HepG2 (cell line): ENCODE data around the gene HRC. TPM values are rescaled to one million over a fixed set of nuclear protein-coding genes. Genes with fewer than 3 reads are reported as not detected.

Source experiments
- ATAC-seq: fragments of 200-7000 bp; cut with Tn5 transposase; 3 replicates; pipeline ENCODE4 v1.9.1; 2020; ENCODE audit warnings: mild to moderate bottlenecking, moderate library complexity
- BruUV-seq: library from RNA; stranded (reverse); fragments of 400-500 nt; replicated peaks from 2 replicates; lab custom pipeline; 2021; lab: Mats Ljungman, UMichigan
- CTCF ChIA-PET: fragments of 300-600 bp; formaldehyde crosslinking; extraction: SDS; loops from one replicate; lab custom pipeline; 2021; ENCODE audit warnings: low total read pairs, inconsistent platforms, low intra/inter-chr PET ratio; lab: Yijun Ruan, JAX
- POLR2A ChIA-PET: fragments of 350-600 bp; sonication (Branson Sonifier 250); formaldehyde crosslinking; loops from one replicate; lab custom pipeline; 2020; ENCODE audit warnings: antibody characterized with exemption, inconsistent platforms; lab: Yijun Ruan, JAX
- DNase-seq: peaks from one replicate; pipeline ENCODE4 v3.0.0-alpha.2; 2015; ENCODE audit warnings: low spot score
- FAIRE-seq: peaks from 3 replicates; lab custom pipeline; 2011; peaks lifted over from hg19 to GRCh38; lab: Jason Lieb, UNC
- H2AFZ ChIP-seq: one replicate; pipeline ENCODE4 v1.6.1; 2011; ENCODE audit warnings: low read length, inconsistent platforms
- H3K27ac ChIP-seq: fragments of 300-600 bp; 3 replicates; pipeline ENCODE4 v1.8.0; 2011; ENCODE audit warnings: mixed run types, mild to moderate bottlenecking, mixed read lengths, low read length, inconsistent platforms; ENCODE audit not compliant: insufficient read depth; ENCODE audit errors: extremely low read length
- H3K27me3 ChIP-seq, 2 experiments: fragments of 200-600 bp in 1 of 2; 2 replicates in 1 of 2; 3 replicates in 1 of 2; pipeline versions ENCODE4 v1.6.0 to v1.8.0; 2011; ENCODE audit warnings: low read length in 2 of 2, mild to moderate bottlenecking in 2 of 2, moderate library complexity in 2 of 2, inconsistent platforms in 1 of 2; ENCODE audit not compliant: insufficient read depth in 2 of 2, control insufficient read depth in 1 of 2
- H3K36me3 ChIP-seq, 2 experiments: fragments of 200-600 bp in 1 of 2; replicated peaks in 1 of 2; 2 replicates in 1 of 2; 3 replicates in 1 of 2; pipeline versions ENCODE4 v1.5.1 to v1.8.0; 2011; ENCODE audit warnings: low read length in 2 of 2, inconsistent platforms in 1 of 2; ENCODE audit not compliant: insufficient read depth in 2 of 2, control insufficient read depth in 1 of 2
- H3K4me1 ChIP-seq: 2 replicates; pipeline ENCODE4 v1.5.1; 2012; ENCODE audit warnings: low read length, inconsistent platforms; ENCODE audit not compliant: insufficient read depth
- H3K4me2 ChIP-seq: 2 replicates; pipeline ENCODE4 v1.6.0; 2011; ENCODE audit warnings: low read depth, low read length, inconsistent platforms
- H3K4me3 ChIP-seq, 3 experiments: fragments of 200-600 bp in 1 of 3; sonication (generic), shearing (Covaris generic) in 1 of 3; replicated peaks in 1 of 3; 2 replicates each; pipeline ENCODE4 v1.5.1; 2011 to 2016; ENCODE audit warnings: low read length in 3 of 3, inconsistent platforms in 2 of 3, low read depth in 2 of 3, mild to moderate bottlenecking in 2 of 3, control low read depth in 1 of 3, mixed read lengths in 1 of 3; ENCODE audit not compliant: insufficient read depth in 1 of 3
- H3K79me2 ChIP-seq: one replicate; pipeline ENCODE4 v1.6.1; 2011; ENCODE audit warnings: low read length, inconsistent platforms; ENCODE audit not compliant: insufficient read depth
- H3K9ac ChIP-seq: 2 replicates; pipeline ENCODE4 v1.6.0; 2011; ENCODE audit warnings: mild to moderate bottlenecking, low read depth, low read length, inconsistent platforms; ENCODE audit not compliant: insufficient read depth
- H3K9me3 ChIP-seq: 2 replicates; pipeline ENCODE4 v1.5.1; 2012; ENCODE audit warnings: mild to moderate bottlenecking, low read length
- H4K20me1 ChIP-seq: 2 replicates; pipeline ENCODE4 v1.6.0; 2011; ENCODE audit warnings: inconsistent platforms, mild to moderate bottlenecking, low read length, moderate library complexity; ENCODE audit not compliant: insufficient read depth
- IRF1 ChIP-seq: sonication (generic); formaldehyde crosslinking; IDR thresholded peaks from 2 replicates; pipeline ENCODE4 v1.4.0; 2020; ENCODE audit warnings: low read depth, mild to moderate bottlenecking, missing genetic modification reagents
- JUN ChIP-seq: sonication (generic); formaldehyde crosslinking; IDR thresholded peaks from 2 replicates; pipeline ENCODE4 v1.4.0; 2020; ENCODE audit warnings: mild to moderate bottlenecking, missing genetic modification reagents
- NR2F2 ChIP-seq: IDR thresholded peaks from 2 replicates; pipeline ENCODE4 v1.6.1; 2012; ENCODE audit warnings: low read depth, inconsistent platforms, borderline replicate concordance
- PHF8 ChIP-seq: sonication (generic); formaldehyde crosslinking; IDR thresholded peaks from 2 replicates; pipeline ENCODE4 v1.5.0; 2020; ENCODE audit warnings: missing genetic modification reagents
- PPARG ChIP-seq: conservative IDR thresholded peaks from 2 replicates; pipeline ENCODE4 v1.6.1; 2016; ENCODE audit warnings: missing biosample characterization, missing genetic modification reagents
- REPIN1 ChIP-seq: sonication (generic); formaldehyde crosslinking; IDR thresholded peaks from 2 replicates; pipeline ENCODE4 v1.8.0; 2022; ENCODE audit warnings: missing genetic modification reagents, low read depth, mild to moderate bottlenecking, borderline replicate concordance
- RFX3 ChIP-seq: IDR thresholded peaks from 2 replicates; pipeline ENCODE4 v1.6.1; 2016; ENCODE audit warnings: missing biosample characterization, missing genetic modification reagents
- RFX5 ChIP-seq: IDR thresholded peaks from 2 replicates; pipeline ENCODE4 v1.6.1; 2011; ENCODE audit warnings: low read depth, low read length, improper control_type of control experiment
- TAF1 ChIP-seq: sonication (generic); formaldehyde crosslinking; IDR thresholded peaks from 2 replicates; pipeline ENCODE4 v1.4.0; 2020; ENCODE audit warnings: missing genetic modification reagents
- THAP9 ChIP-seq: sonication (generic); formaldehyde crosslinking; IDR thresholded peaks from 2 replicates; pipeline ENCODE4; 2020; ENCODE audit warnings: missing genetic modification reagents, mild to moderate bottlenecking, borderline replicate concordance
- TSC22D2 ChIP-seq: sonication (generic); formaldehyde crosslinking; IDR thresholded peaks from 2 replicates; pipeline ENCODE4 v1.5.1; 2020; ENCODE audit warnings: missing genetic modification reagents, mild to moderate bottlenecking, borderline replicate concordance
- ZBTB1 ChIP-seq: sonication (generic); formaldehyde crosslinking; IDR thresholded peaks from 2 replicates; pipeline ENCODE4 v1.4.0; 2020; ENCODE audit warnings: missing genetic modification reagents, borderline replicate concordance
- ZBTB26 ChIP-seq: IDR thresholded peaks from 2 replicates; pipeline ENCODE4 v1.6.1; 2016; ENCODE audit warnings: missing compliant biosample characterization, missing genetic modification reagents, borderline replicate concordance
- ZNF160 ChIP-seq: sonication (generic); formaldehyde crosslinking; IDR thresholded peaks from 2 replicates; pipeline ENCODE4 v1.8.0; 2022; ENCODE audit warnings: mild to moderate bottlenecking, inconsistent platforms, missing genetic modification reagents
- ZNF230 ChIP-seq: sonication (generic); formaldehyde crosslinking; IDR thresholded peaks from 2 replicates; pipeline ENCODE4 v1.4.0; 2020; ENCODE audit warnings: mild to moderate bottlenecking, missing genetic modification reagents
- WGBS: methylation state at CpG from one replicate; pipeline ENCODE4 v1.1.6; 2017; ENCODE audit warnings: low lambda C conversion rate; 5-methylcytosine and 5-hydroxymethylcytosine counted together
- in situ Hi-C: cut with HindIII; loops from 2 replicates; pipeline ENCODE4 v1.10.0; 2017; ENCODE audit warnings: low pct_unique_long_range_greater_than_20kb; ENCODE audit not compliant: extremely low pct_ligation_motif_present
- intact Hi-C: fragments of 100-400 bp; cut with micrococcal nuclease; formaldehyde crosslinking; loops from one replicate; pipeline ENCODE4 v1.10.0; 2022; ENCODE audit not compliant: unreplicated experiment
- polyA plus RNA-seq, 8 experiments: library from polyadenylated mRNA; depleted of rRNA in 3 of 8; stranded (reverse) in 7 of 8; unstranded in 1 of 8; fragments of >200 nt; fragmentation: Illumina TruSeq in 4 of 8; extraction: Trizol in 4 of 8; gene quantifications; 2 replicates each; pipeline versions ENCODE4 v1.2.1 to v1.2.3, GENCODE V29; 2011 to 2016; ENCODE audit warnings: low read depth in 4 of 8, missing spikeins in 1 of 8, mixed read lengths in 1 of 8; ENCODE audit not compliant: insufficient read depth in 1 of 8
- total RNA-seq, 5 experiments: library from RNA; depleted of rRNA; stranded (reverse); fragments of >200 nt; fragmentation: Illumina TruSeq; extraction: Trizol; gene quantifications; 2 replicates each; pipeline ENCODE4 v1.2.3, GENCODE V29; 2016; ENCODE audit warnings: low read depth in 1 of 5
- TF ChIP-seq, protein P1 (sequence below): sonication (generic); formaldehyde crosslinking; IDR thresholded peaks from 2 replicates; pipeline ENCODE4 v1.4.0; 2020; ENCODE audit warnings: missing genetic modification reagents, borderline replicate concordance

Gene HRC
- total and polyA plus RNA-seq, 2 of the 13 experiments (the other 11 are each of a cell fraction or from before 2014, with no cell fraction given) = 3.6 to 15.4 TPM

DNA sequence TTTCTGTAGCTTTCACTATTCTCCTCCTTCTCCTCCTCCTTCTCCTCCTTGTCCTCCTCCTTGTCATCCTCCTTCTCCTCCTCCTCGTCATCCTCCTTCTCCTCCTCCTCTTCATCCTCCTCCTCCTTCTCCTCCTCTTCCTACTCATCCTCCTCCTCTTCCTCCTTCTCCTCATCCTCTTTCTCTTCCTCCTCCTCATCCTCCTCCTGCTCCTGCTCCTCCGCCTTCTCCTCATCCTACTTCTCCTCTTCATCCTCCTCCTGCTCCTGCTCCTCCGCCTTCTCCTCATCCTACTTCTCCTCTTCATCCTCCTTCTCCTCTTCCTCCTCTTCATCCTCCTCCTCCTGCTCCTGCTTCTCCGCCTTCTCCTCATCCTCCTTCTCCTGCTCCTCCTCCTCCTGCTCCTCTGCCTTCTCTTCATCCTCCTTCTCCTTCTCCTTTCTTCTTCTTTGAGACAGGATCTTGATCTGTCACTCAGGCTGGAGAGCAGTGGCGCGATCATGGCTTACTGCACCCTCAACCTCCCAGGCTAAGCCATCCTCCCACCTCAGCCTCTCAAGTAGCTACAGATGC, 38.7 kb upstream of the HRC start:
- BruUV-seq = no TSS peak
- DNase-seq = no peak
- ChIA-PET CTCF (no interaction called here), POLR2A (interaction anchor here (1.4 kb wide), 1 partner anchor 8 kb away, joined by 3 read pairs; no protein-coding TSS in a partner anchor)
- Histone ChIP-seq H3K27me3 (no peaks in the 10 kb centered on the region), H3K36me3 (no peaks in the 10 kb centered on the region), H3K4me1 (no peaks in the 10 kb centered on the region), H3K4me2 (no peak overlapping the region), H3K27ac (no peak overlapping the region), H3K4me3 (no peak overlapping the region), H3K79me2 (no peaks in the 10 kb centered on the region), H3K9ac (no peak overlapping the region), H3K9me3 (no peaks in the 10 kb centered on the region), H2AFZ (no peak overlapping the region), H4K20me1 (no peaks in the 10 kb centered on the region)
- no peak for FAIRE-seq
- WGBS = 89% methylated on average over 6 of the region's 6 CpGs
- in situ Hi-C loops = loop anchor here (10.0 kb wide), 1 partner anchor 99 kb away; no protein-coding TSS in a partner anchor
- intact Hi-C loops = no loop called here
- ATAC-seq = no peak
- TF ChIP-seq ZNF160 (no peak), THAP9 (CRISPR knock-in tag) (no peak), REPIN1 (CRISPR knock-in tag) (no peak), PHF8 (CRISPR knock-in tag) (no peak), TAF1 (CRISPR knock-in tag) (no peak), ZNF230 (no peak), PPARG (no peak), NR2F2 (no peak), ZBTB1 (CRISPR knock-in tag) (no peak), IRF1 (CRISPR knock-in tag) (no peak), RFX3 (CRISPR knock-in tag) (no peak), RFX5 (no peak), TSC22D2 (CRISPR knock-in tag) (no peak), ZBTB26 (CRISPR knock-in tag) (no peak), JUN (CRISPR knock-in tag) (no peak)
- TF ChIP-seq, protein P1, sequence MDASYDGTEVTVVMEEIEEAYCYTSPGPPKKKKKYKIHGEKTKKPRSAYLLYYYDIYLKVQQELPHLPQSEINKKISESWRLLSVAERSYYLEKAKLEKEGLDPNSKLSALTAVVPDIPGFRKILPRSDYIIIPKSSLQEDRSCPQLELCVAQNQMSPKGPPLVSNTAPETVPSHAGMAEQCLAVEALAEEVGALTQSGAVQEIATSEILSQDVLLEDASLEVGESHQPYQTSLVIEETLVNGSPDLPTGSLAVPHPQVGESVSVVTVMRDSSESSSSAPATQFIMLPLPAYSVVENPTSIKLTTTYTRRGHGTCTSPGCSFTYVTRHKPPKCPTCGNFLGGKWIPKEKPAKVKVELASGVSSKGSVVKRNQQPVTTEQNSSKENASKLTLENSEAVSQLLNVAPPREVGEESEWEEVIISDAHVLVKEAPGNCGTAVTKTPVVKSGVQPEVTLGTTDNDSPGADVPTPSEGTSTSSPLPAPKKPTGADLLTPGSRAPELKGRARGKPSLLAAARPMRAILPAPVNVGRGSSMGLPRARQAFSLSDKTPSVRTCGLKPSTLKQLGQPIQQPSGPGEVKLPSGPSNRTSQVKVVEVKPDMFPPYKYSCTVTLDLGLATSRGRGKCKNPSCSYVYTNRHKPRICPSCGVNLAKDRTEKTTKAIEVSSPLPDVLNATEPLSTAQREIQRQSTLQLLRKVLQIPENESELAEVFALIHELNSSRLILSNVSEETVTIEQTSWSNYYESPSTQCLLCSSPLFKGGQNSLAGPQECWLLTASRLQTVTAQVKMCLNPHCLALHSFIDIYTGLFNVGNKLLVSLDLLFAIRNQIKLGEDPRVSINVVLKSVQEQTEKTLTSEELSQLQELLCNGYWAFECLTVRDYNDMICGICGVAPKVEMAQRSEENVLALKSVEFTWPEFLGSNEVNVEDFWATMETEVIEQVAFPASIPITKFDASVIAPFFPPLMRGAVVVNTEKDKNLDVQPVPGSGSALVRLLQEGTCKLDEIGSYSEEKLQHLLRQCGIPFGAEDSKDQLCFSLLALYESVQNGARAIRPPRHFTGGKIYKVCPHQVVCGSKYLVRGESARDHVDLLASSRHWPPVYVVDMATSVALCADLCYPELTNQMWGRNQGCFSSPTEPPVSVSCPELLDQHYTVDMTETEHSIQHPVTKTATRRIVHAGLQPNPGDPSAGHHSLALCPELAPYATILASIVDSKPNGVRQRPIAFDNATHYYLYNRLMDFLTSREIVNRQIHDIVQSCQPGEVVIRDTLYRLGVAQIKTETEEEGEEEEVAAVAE (CRISPR knock-in tag) = no peak
